ENCODE data around the gene MEF2D. TPM values are rescaled to one million over a fixed set of nuclear protein-coding genes. Genes with fewer than 3 reads are reported as not detected.

Gene MEF2D
- total and polyA plus RNA-seq, 2 donors (not counting 1 experiment from before 2014, with no cell fraction given): 65.6 to 128 TPM

GRCh38 chr1:156452907-156453306 lies 47.7 kb downstream of the MEF2D start:
- Histone ChIP-seq H4K20me1 (ENCODE audit: control insufficient read depth, insufficient read depth, low read length, poor library complexity, severe bottlenecking) (no peaks in the 10 kb centered on the region), H3K27ac (ENCODE audit: low read length in 2 of 2) (no peak overlapping the region), H3K4me3 (ENCODE audit: control extremely low read depth in 1 of 5, extremely low read depth in 1 of 5, insufficient read depth in 1 of 5, low read depth in 2 of 5, low read length in 4 of 5) (no peak overlapping the region), H3K9me3 (ENCODE audit: control extremely low read depth in 1 of 3, control insufficient read depth in 2 of 3, insufficient read depth in 1 of 3, low read length in 2 of 3) (no peaks in the 10 kb centered on the region), H3K4me1 (ENCODE audit: control insufficient read depth in 2 of 2, insufficient read depth in 2 of 2, low read length in 2 of 2) (peaks cover 3 to 15% of the 10 kb centered on the region in 2 donors), H3K27me3 (replicated peaks in 1 of 4; ENCODE audit: control extremely low read depth in 1 of 4, control insufficient read depth in 3 of 4, insufficient read depth in 4 of 4, low read length in 3 of 4) (no peaks in the 10 kb centered on the region), H3K36me3 (replicated peaks in 1 of 2; ENCODE audit: control extremely low read depth in 1 of 2, control insufficient read depth in 1 of 2, extremely low read depth in 1 of 2, insufficient read depth in 2 of 2, low read length in 1 of 2) (no peaks in the 10 kb centered on the region), H2AFZ (ENCODE audit: insufficient read depth, low read depth, low read length, poor library complexity, severe bottlenecking) (no peak overlapping the region), H3K9ac (ENCODE audit: low read length) (no peak overlapping the region), H3K79me2 (ENCODE audit: control insufficient read depth, insufficient read depth, low read length) (no peaks in the 10 kb centered on the region), H3K4me2 (replicated peaks; ENCODE audit: low read depth, low read length, poor library complexity, severe bottlenecking) (no peak overlapping the region)
- WGBS (ENCODE audit: insufficient coverage): no CpG with 5 or more reads among the region's 1 CpG
- ATAC-seq (ENCODE audit: low read depth) (no peak), DNase-seq (no peak)
- intact Hi-C loops (cut with micrococcal nuclease): no loop called here
- POLR2A ChIA-PET: no interaction called here
- Mint-ChIP-seq H3K4me3 (no peak overlapping the region), H3K27ac (no peak overlapping the region), H3K9me3 (ENCODE audit: insufficient read depth) (no peaks in the 10 kb centered on the region), H3K27me3 (peaks cover 12% of the 10 kb centered on the region), H3K4me1 (peaks cover 15% of the 10 kb centered on the region)
- CTCF ChIA-PET: interaction anchor here (0.9 to 5.3 kb wide), 5 partner anchors 12 to 159 kb away, joined by 3 to 30 read pairs (median 6); no protein-coding TSS in a partner anchor
- TF ChIP-seq EZH2 (IDR thresholded peaks at IDR 0.05; ENCODE audit: borderline replicate concordance, insufficient read depth, low read depth, low read length, poor library complexity, severe bottlenecking) (no peak), CTCF (IDR thresholded peaks at IDR 0.05) (no peak)

GRCh38 chr1:156451505-156452160 lies 48.9 kb downstream of the MEF2D start:
- no peak overlapping the region for H3K27ac Mint-ChIP-seq
- peaks cover 18% of the 10 kb centered on the region for H3K27me3 Mint-ChIP-seq
- DNase-seq: no peak
- no peak for ATAC-seq (ENCODE audit: low read depth)
- H3K9me3 Mint-ChIP-seq (ENCODE audit: insufficient read depth): no peaks in the 10 kb centered on the region
- Histone ChIP-seq H2AFZ (ENCODE audit: insufficient read depth, low read depth, low read length, poor library complexity, severe bottlenecking) (no peak overlapping the region), H3K36me3 (replicated peaks in 1 of 2; ENCODE audit: control extremely low read depth in 1 of 2, control insufficient read depth in 1 of 2, extremely low read depth in 1 of 2, insufficient read depth in 2 of 2, low read length in 1 of 2) (no peaks in the 10 kb centered on the region), H3K79me2 (ENCODE audit: control insufficient read depth, insufficient read depth, low read length) (no peaks in the 10 kb centered on the region), H3K27ac (ENCODE audit: low read length in 2 of 2) (no peak overlapping the region), H3K4me1 (ENCODE audit: control insufficient read depth in 2 of 2, insufficient read depth in 2 of 2, low read length in 2 of 2) (peaks cover 0 to 5% of the 10 kb centered on the region in 2 donors), H3K9ac (ENCODE audit: low read length) (no peak overlapping the region), H3K4me3 (ENCODE audit: control extremely low read depth in 1 of 5, extremely low read depth in 1 of 5, insufficient read depth in 1 of 5, low read depth in 2 of 5, low read length in 4 of 5) (no peak overlapping the region), H4K20me1 (ENCODE audit: control insufficient read depth, insufficient read depth, low read length, poor library complexity, severe bottlenecking) (no peaks in the 10 kb centered on the region), H3K4me2 (replicated peaks; ENCODE audit: low read depth, low read length, poor library complexity, severe bottlenecking) (no peak overlapping the region), H3K27me3 (replicated peaks in 1 of 4; ENCODE audit: control extremely low read depth in 1 of 4, control insufficient read depth in 3 of 4, insufficient read depth in 4 of 4, low read length in 3 of 4) (peaks cover 0 to 7% (median under 1%) of the 10 kb centered on the region in 4 experiments), H3K9me3 (ENCODE audit: control extremely low read depth in 1 of 3, control insufficient read depth in 2 of 3, insufficient read depth in 1 of 3, low read length in 2 of 3) (no peaks in the 10 kb centered on the region)
- no peak for TF ChIP-seq CTCF (IDR thresholded peaks at IDR 0.05)
- TF ChIP-seq EZH2 (IDR thresholded peaks at IDR 0.05; ENCODE audit: borderline replicate concordance, insufficient read depth, low read depth, low read length, poor library complexity, severe bottlenecking): no peak
- ChIA-PET POLR2A (no interaction called here), CTCF (interaction anchor here (0.9 to 12.8 kb wide), 5 partner anchors 9 to 157 kb away, joined by 3 to 445 read pairs (median 4); no protein-coding TSS in a partner anchor)
- intact Hi-C loops (cut with micrococcal nuclease): no loop called here
- H3K4me3 Mint-ChIP-seq: no peak overlapping the region
- H3K4me1 Mint-ChIP-seq: peaks cover 4% of the 10 kb centered on the region
- 68% methylated on average over 3 of the region's 5 CpGs for WGBS (ENCODE audit: insufficient coverage)
